HepG2 (cell line): Measurements from ENCODE around the gene CBFA2T2.

Experiments
- CBX5 ChIP-seq: sonication (generic); formaldehyde crosslinking; IDR thresholded peaks from 2 replicates; pipeline ENCODE4 v1.4.0; 2020; ENCODE audit warnings: missing genetic modification reagents, borderline replicate concordance
- CC2D1A ChIP-seq: sonication (generic); formaldehyde crosslinking; IDR thresholded peaks from 2 replicates; pipeline ENCODE4 v1.8.1; 2023; ENCODE audit warnings: mild to moderate bottlenecking, missing genetic modification reagents
- KLF15 ChIP-seq: sonication (generic); formaldehyde crosslinking; IDR thresholded peaks from 2 replicates; pipeline ENCODE4 v1.8.1; 2023; ENCODE audit warnings: borderline replicate concordance, mild to moderate bottlenecking, inconsistent platforms, missing genetic modification reagents, mixed read lengths
- MTA1 ChIP-seq: sonication (generic); formaldehyde crosslinking; IDR thresholded peaks from 2 replicates; pipeline ENCODE4 v1.4.0; 2020; ENCODE audit warnings: missing genetic modification reagents, mild to moderate bottlenecking, borderline replicate concordance
- POLR2A ChIP-seq, 2 experiments: IDR thresholded peaks; 2 replicates each; pipeline ENCODE4 v1.6.1; 2011; ENCODE audit warnings: low read depth in 2 of 2, low read length in 2 of 2, mild to moderate bottlenecking in 1 of 2, moderate library complexity in 1 of 2; ENCODE audit not compliant: insufficient read depth in 1 of 2
- RAD21 ChIP-seq: fragments of 450-650 bp; formaldehyde crosslinking; IDR thresholded peaks from 2 replicates; pipeline ENCODE4 v1.5.0; 2020; ENCODE audit warnings: mild to moderate bottlenecking
- RFX1 ChIP-seq: fragments of 450-650 bp; IDR thresholded peaks from 2 replicates; pipeline ENCODE4 v1.6.1; 2017
- RFX3 ChIP-seq: IDR thresholded peaks from 2 replicates; pipeline ENCODE4 v1.6.1; 2016; ENCODE audit warnings: missing biosample characterization, missing genetic modification reagents
- TBL1XR1 ChIP-seq: fragments of 150-350 bp; IDR thresholded peaks from 2 replicates; pipeline ENCODE4 v1.6.1; 2014; ENCODE audit warnings: borderline replicate concordance, low read length; ENCODE audit not compliant: partially characterized antibody
- ZNF232 ChIP-seq: sonication (generic); formaldehyde crosslinking; IDR thresholded peaks from 2 replicates; pipeline ENCODE4 v1.4.0; 2020; ENCODE audit warnings: missing genetic modification reagents, borderline replicate concordance
- ZNF282 ChIP-seq: fragments of 450-650 bp; IDR thresholded peaks from 2 replicates; pipeline ENCODE4 v1.6.1; 2018; ENCODE audit not compliant: partially characterized antibody
- TF ChIP-seq, protein P1 (sequence below): sonication (generic); formaldehyde crosslinking; IDR thresholded peaks from 2 replicates; pipeline ENCODE4 v1.4.0; 2020; ENCODE audit warnings: missing genetic modification reagents

- no peak for TF ChIP-seq RFX3 (CRISPR knock-in tag)
- TF ChIP-seq POLR2A (IDR thresholded peaks at IDR 0.05; ENCODE audit: insufficient read depth in 1 of 2, low read depth in 2 of 2, low read length in 2 of 2), result no peak
- no peak for TF ChIP-seq ZNF282
- TF ChIP-seq CBX5, result no peak
- TF ChIP-seq TBL1XR1, result no peak
- TF ChIP-seq KLF15 (CRISPR knock-in tag), result no peak
- TF ChIP-seq RAD21 (CRISPR knock-in tag), result no peak
- no peak for TF ChIP-seq CC2D1A (CRISPR knock-in tag)
- TF ChIP-seq, protein P1, sequence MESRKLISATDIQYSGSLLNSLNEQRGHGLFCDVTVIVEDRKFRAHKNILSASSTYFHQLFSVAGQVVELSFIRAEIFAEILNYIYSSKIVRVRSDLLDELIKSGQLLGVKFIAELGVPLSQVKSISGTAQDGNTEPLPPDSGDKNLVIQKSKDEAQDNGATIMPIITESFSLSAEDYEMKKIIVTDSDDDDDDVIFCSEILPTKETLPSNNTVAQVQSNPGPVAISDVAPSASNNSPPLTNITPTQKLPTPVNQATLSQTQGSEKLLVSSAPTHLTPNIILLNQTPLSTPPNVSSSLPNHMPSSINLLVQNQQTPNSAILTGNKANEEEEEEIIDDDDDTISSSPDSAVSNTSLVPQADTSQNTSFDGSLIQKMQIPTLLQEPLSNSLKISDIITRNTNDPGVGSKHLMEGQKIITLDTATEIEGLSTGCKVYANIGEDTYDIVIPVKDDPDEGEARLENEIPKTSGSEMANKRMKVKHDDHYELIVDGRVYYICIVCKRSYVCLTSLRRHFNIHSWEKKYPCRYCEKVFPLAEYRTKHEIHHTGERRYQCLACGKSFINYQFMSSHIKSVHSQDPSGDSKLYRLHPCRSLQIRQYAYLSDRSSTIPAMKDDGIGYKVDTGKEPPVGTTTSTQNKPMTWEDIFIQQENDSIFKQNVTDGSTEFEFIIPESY (CRISPR knock-in tag), result no peak
- TF ChIP-seq RFX1, result no peak
- TF ChIP-seq MTA1, result no peak
- no peak for TF ChIP-seq ZNF232 (CRISPR knock-in tag)
Observed at GRCh38 chr20:33481431-33481941, 8.4 kb upstream of the CBFA2T2 start.
